Prostate gland (tissue), 2 donors: ENCODE data around the gene FAM53B.

Experiments
- CTCF ChIP-seq, 4 experiments: fragments of 200-600 bp in 2 of 4; fragments of 450-650 bp in 2 of 4; sonication (generic) in 2 of 4; IDR thresholded peaks; 1 replicate in 3 of 4; 2 replicates in 1 of 4; pipeline ENCODE4 v1.5.1; 2016 to 2019; ENCODE audit warnings: antibody characterized with exemption in 4 of 4, mild to moderate bottlenecking in 2 of 4, moderate library complexity in 2 of 4
- POLR2A ChIP-seq: fragments of 450-650 bp; IDR thresholded peaks from one replicate; pipeline ENCODE4 v1.6.1; 2016; ENCODE audit warnings: antibody characterized with exemption, mild to moderate bottlenecking
- POLR2AphosphoS5 ChIP-seq: sonication (generic); formaldehyde crosslinking; IDR thresholded peaks from one replicate; pipeline ENCODE4 v1.6.1; 2017; ENCODE audit warnings: antibody characterized with exemption

GRCh38 chr10:124588736-124589490 lies 155.3 kb downstream of the FAM53B start:
- no peak for TF ChIP-seq POLR2A
- no peak for TF ChIP-seq CTCF (IDR thresholded peaks at IDR 0.05)
- peak; percentile 69 for TF ChIP-seq POLR2AphosphoS5
